Measurements from ENCODE around the gene GFRA1. TPM values are rescaled to one million over a fixed set of nuclear protein-coding genes. Genes with fewer than 3 reads are reported as not detected.

The GFRA1 gene
- total RNA-seq, 1 donor from 2014 or later, result 0.59 TPM

- no peak for DNase-seq (ENCODE audit: low spot score)
- intact Hi-C loops (cut with DNase I), result no loop called here
These were observed 187.7 kb downstream of the GFRA1 start for GRCh38 chr10:116085323-116085722.

DNA sequence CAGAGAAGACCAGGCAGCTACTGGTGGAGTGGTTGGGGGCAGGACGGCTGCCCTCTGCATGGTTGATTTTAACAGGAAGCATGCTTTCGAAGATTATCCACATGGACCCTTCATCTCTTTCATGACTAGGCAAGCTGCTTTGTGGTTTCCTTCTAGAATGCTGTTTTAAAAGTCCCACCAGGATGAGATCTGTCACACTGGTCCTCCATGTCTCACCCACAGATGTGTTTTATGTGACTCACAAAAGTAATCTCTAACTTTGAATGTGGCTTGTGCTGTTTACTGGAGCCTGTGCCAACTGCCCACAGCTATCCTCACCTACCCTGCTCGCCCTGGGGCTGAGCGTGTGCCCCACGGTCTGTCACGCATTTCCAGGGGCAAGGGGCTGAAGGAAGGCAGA lies 188.8 kb downstream of the GFRA1 start:
- intact Hi-C loops (cut with DNase I), result no loop called here
- no peak for DNase-seq (ENCODE audit: low spot score)

GRCh38 chr10:116083226-116083762 lies 189.7 kb downstream of the GFRA1 start:
- no peak for DNase-seq (ENCODE audit: low spot score)
- intact Hi-C loops (cut with DNase I), result no loop called here

- intact Hi-C loops (cut with DNase I), result no loop called here
- DNase-seq (ENCODE audit: low spot score), result no peak
These were observed 190.2 kb downstream of the GFRA1 start for GRCh38 chr10:116082762-116083161.

DNA sequence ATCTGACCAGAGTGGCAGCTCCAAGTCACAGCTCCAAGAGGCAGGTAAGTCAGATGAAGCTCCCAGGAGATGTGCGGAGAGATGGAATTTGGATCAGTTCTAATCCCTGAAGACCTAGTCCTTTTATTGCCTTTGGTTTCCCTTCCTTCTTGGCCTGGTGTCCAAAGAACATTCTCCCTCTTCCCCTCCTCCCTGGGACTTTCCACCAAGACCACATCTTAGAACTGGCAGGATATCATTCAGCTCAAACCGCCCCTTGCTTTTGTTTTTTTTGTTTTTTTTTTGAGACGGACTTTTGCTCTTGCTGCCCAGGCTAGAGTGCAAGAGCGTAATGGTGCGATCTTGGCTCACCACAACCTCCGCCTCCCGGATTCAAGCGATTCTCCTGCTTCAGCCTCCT lies 190.8 kb downstream of the GFRA1 start:
- DNase-seq (ENCODE audit: low spot score), result no peak
- intact Hi-C loops (cut with DNase I), result no loop called here

DNA sequence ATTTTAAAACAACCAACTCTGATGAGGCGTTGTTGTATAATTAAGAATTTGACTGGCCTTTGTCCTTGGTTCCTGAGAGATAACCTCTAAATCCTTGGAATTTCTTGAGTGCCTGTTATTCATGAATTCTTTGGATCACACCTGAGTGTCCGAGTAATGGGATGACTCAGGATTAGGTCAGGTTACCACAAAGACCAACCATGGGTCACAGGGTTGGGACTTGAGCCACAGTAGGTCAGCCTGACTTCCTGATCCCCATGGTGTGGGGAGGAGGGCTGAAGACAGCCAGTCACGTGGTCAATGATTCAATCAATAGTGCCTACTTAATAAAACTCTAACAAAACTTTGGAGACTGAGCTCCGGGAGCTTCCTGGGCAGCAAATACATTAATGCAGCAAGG lies 192.5 kb downstream of the GFRA1 start:
- intact Hi-C loops (cut with DNase I), result no loop called here
- no peak for DNase-seq (ENCODE audit: low spot score)

DNA sequence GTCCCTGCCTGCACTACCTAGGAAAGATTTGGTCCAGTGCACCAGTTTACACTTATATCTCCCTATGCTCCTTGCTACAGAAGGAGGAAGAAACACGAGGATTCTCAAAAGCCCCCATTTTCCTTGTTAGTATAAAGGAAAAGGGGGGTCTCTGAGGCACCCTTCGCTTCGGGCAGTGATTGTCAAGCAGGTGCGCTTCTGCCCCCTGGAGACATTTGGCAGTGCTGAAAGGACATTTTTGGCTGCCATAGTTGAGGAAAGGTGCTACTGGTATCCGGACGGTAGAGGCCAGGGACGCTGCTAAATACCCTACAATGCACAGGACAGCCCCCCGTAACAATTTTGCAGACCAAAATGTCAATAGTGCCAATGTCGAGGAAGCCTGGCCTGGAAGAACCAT lies 193.7 kb downstream of the GFRA1 start:
- intact Hi-C loops (cut with DNase I), result no loop called here
- no peak for DNase-seq (ENCODE audit: low spot score)

DNA sequence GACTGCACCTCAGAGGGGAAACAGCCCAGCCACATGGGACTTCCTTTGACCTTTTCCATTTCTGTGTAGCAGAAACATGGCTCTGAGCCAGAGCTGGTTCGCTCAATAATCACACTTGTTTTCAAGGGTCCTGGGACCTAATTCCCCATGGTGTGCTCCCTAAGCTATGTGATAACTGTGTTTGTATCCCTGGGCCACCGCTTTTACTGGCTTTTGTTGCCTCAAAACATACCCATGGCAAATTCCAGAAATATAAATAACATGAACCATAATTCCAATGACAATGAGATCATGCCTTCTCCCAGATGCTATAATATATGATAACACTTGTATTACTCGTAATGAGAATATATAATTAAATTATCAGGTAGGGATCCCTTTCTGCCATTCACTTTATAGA lies 196.4 kb downstream of the GFRA1 start:
- DNase-seq (ENCODE audit: low spot score), result no peak
- intact Hi-C loops (cut with DNase I), result no loop called here

DNA sequence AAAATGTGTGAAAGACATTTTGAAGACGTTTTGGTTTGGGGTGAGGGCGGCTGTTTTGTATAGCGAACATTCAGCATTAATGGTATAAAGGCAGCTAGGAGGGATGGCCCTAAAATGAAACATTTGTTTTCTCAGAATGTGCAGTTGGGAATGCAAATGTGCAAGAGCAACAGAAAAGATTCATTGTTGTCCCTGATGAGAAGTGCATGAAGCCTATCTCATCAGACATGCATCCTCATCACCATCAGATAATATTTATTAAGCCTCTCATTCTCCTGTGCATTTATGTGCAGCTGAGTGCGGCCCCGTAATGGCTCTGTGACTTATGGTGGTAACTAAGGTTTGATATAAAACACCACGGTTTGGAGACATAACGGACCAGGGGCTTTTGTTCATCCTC lies 199.5 kb downstream of the GFRA1 start:
- DNase-seq (ENCODE audit: low spot score), result no peak
- intact Hi-C loops (cut with DNase I), result no loop called here

- intact Hi-C loops (cut with DNase I), result no loop called here
- DNase-seq (ENCODE audit: low spot score), result no peak
These were observed 200.0 kb downstream of the GFRA1 start for GRCh38 chr10:116073001-116073400.

DNA sequence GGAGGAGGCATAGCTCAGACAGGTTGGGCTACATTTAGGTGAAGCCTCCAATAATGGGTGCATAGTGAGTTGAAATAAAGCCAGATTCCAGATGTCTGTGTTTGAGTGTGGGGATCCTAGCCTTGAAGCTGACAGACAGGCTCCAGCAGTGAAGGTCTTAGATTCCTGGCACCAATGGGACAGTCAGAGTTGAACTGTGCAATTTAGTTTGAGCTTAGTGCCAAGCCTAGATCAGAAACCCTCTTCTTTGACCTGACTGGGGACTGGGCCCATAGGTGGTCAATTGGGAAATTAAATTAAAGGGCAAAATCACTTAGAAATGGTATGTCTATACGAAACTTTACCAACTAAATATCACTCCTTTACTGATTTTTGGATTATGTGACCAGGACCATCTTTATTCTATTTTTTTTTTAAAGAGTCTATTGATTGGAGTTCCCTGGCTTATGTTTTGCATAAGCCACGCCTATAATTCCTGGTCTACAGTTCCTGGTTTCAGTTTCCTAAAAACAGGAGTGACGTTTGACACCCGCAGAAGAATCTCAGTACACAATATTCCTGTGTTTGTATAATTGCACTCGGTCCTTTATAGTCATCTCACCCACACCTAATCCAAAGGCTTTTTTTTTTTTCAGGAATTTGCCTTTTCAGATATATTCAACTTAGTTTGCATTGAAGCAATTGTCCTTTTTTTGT lies 201.4 kb downstream of the GFRA1 start:
- DNase-seq (ENCODE audit: low spot score), result no peak
- intact Hi-C loops (cut with DNase I), result no loop called here

- intact Hi-C loops (cut with DNase I), result no loop called here
These were observed 202.2 kb downstream of the GFRA1 start for GRCh38 chr10:116070743-116071320.

GRCh38 chr10:116069856-116070255 lies 203.2 kb downstream of the GFRA1 start:
- DNase-seq (ENCODE audit: low spot score), result no peak
- intact Hi-C loops (cut with DNase I), result no loop called here

More at GRCh38 chr10:116070743-116071320, 202.2 kb downstream of the GFRA1 start:
- DNase-seq (ENCODE audit: low spot score), result no peak

DNA sequence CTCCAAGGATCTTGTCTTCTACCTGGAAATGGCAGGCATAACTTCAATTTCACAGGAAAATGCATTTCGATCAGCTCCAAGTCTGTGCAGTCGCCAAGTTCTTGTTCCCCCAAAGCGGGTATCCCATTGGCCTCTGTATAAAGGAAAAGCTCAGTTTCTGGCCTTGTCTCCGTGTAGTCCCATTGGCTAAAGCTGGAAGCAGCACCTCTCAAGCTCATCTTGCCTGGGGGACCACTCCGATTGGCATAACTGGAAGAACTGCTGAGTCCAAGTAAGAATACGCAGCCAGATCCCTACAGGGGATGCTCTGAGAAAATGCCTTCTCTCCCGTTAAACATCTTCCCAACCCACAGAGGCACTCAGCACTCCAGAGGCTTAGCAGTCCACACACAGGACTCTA lies 205.2 kb downstream of the GFRA1 start:
- intact Hi-C loops (cut with DNase I), result no loop called here
- DNase-seq (ENCODE audit: low spot score), result no peak

- DNase-seq (ENCODE audit: low spot score), result no peak
- intact Hi-C loops (cut with DNase I), result no loop called here
These were observed 209.9 kb downstream of the GFRA1 start for GRCh38 chr10:116063107-116063506.

- DNase-seq (ENCODE audit: low spot score), result no peak
- intact Hi-C loops (cut with DNase I), result no loop called here
These were observed 212.1 kb downstream of the GFRA1 start for GRCh38 chr10:116060864-116061263.

DNA sequence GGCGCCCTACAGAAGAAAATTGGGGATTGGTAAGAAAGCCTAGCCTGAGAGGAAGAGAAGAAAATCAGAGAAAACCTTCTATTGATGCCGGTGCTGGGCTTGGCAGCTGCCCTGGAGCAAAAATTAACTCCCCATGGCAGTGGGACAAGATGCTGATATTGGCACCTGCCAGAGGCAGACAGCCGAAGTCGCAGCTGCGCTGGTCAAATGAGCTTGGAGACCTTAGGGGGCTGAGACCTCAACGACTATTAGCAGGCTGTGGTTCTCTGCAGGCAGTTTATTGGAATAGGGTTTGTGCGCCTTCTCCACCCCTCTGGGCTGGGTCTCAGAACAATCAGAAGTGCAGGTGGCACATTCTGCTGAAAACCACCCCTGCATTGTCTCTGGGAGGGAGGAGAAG lies 213.7 kb downstream of the GFRA1 start:
- intact Hi-C loops (cut with DNase I), result no loop called here
- no peak for DNase-seq (ENCODE audit: low spot score)

DNA sequence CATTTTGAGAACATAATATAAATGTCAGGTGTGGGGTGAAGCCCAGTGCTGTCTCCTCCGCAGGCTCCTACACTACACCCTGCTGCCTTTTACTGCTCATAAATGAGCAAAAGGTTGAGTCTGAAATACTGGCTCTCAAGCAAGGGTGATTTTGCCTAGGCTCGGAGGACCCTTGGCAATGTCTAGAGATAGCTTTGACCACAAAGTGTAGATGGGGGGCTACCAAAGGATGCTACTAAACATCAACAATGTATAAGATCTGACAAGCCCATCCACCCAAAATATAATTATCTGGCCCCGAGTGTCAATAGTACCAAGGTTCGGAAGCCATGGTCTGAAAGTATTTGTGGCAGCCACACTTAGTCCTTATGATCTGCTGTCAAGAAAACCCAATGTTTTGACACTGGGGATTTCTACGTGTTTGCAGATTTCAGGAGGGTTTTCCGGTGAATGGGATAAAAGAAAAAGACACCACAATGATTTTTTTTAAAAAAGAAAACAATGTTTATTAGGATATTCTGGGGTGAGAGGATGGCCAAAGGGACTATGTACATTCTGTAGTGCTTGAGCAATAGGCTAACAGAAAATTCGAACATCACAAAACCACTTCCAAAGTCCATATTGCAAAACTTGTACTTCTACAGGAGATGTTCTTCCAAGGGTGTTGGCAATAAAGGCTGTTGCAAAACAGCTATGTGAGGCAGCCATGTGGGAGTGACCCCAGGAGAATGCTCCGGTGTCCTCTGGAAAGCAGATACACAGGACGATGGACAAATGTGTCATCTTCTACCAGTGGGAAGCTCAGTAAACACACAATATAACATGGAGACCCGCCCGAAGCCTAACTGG lies 216.3 kb downstream of the GFRA1 start:
- no peak for DNase-seq (ENCODE audit: low spot score)

DNA sequence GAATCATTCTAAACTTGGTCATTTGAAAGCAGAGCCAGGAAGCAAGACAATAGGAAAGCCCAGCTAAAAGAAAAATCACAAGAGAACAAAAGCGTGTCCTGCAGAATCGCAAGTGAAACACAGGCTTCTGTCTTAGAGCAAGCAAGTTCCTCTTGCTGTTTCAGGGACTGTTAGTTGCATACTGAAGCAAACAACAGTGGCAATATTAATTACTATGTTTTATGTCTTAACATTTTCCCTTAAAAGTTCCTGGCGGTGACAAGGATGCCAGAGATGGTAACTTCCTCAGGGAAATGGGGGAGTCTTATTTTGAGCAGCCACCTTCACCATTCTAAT lies 217.1 kb downstream of the GFRA1 start:
- intact Hi-C loops (cut with DNase I), result no loop called here
- DNase-seq (ENCODE audit: low spot score), result no peak

More for the DNA sequence above, 216.3 kb downstream of the GFRA1 start:
- intact Hi-C loops (cut with DNase I), result no loop called here

GRCh38 chr10:116055252-116055916 lies 217.6 kb downstream of the GFRA1 start:
- intact Hi-C loops (cut with DNase I), result no loop called here
- no peak for DNase-seq (ENCODE audit: low spot score)

All from cardiac septum (tissue), 1 donor.